K562 (cell line): ENCODE results near the gene GP1BA. TPM values are rescaled to one million over a fixed set of nuclear protein-coding genes. Genes with fewer than 3 reads are reported as not detected.
A peak's percentile ranks its signal among the peaks of the same experiment; 100 is the strongest.

Experiments
- BHLHE40 ChIP-seq: IDR thresholded peaks from 2 replicates; pipeline ENCODE4 v1.6.1; 2011; ENCODE audit warnings: low read length, improper control_type of control experiment
- CHD4 ChIP-seq: fragments of 200-600 bp; sonication (generic); IDR thresholded peaks from 3 replicates; pipeline ENCODE4 v1.6.1; 2012; ENCODE audit warnings: low read depth, mild to moderate bottlenecking, mixed read lengths, low read length, inconsistent platforms; ENCODE audit not compliant: insufficient read depth, insufficient replicate concordance, poor library complexity, severe bottlenecking
- FUS ChIP-seq: fragments of 200-400 bp; formaldehyde crosslinking; optimal IDR thresholded peaks from 2 replicates; pipeline ENCODE3; 2017; ENCODE audit warnings: low read depth, low read length
- GTF2A2 ChIP-seq: IDR thresholded peaks from 2 replicates; pipeline ENCODE4 v1.6.1; 2016; ENCODE audit warnings: mild to moderate bottlenecking, missing genetic modification characterization, missing compliant biosample characterization
- NEUROD1 ChIP-seq: fragments of 150-350 bp; IDR thresholded peaks from 2 replicates; pipeline ENCODE4 v1.6.1; 2014; ENCODE audit warnings: borderline replicate concordance, low read length, low read depth; ENCODE audit not compliant: partially characterized antibody
- NONO ChIP-seq, 2 experiments: fragments of 200-400 bp in 1 of 2; fragments of 450-650 bp in 1 of 2; formaldehyde crosslinking in 1 of 2; IDR thresholded peaks; 2 replicates each; pipeline ENCODE4 v1.6.1; 2017; ENCODE audit warnings: low read depth in 2 of 2, mild to moderate bottlenecking in 2 of 2, moderate library complexity in 2 of 2, low read length in 1 of 2
- REST ChIP-seq, 2 experiments: fragments of 450-650 bp; formaldehyde crosslinking in 1 of 2; IDR thresholded peaks; 2 replicates each; pipeline versions ENCODE4 v1.4.0 to v1.6.1; 2014 to 2020; ENCODE audit warnings: mild to moderate bottlenecking in 2 of 2, borderline replicate concordance in 1 of 2, low read depth in 1 of 2
- SAP30 ChIP-seq: fragments of 200-600 bp; sonication (generic); IDR thresholded peaks from 2 replicates; pipeline ENCODE4 v1.6.1; 2012; ENCODE audit warnings: borderline replicate concordance, low read depth, mild to moderate bottlenecking, moderate library complexity, low read length, control low read depth, inconsistent platforms; ENCODE audit not compliant: insufficient read depth, poor library complexity, severe bottlenecking
- TCF15 ChIP-seq: fragments of 250-450 bp; sonication (Bioruptor Pico); IDR thresholded peaks from 2 replicates; pipeline ENCODE4 v1.8.0; 2022; ENCODE audit warnings: moderate library complexity, mild to moderate bottlenecking, inconsistent platforms
- ZFX ChIP-seq: sonication (generic); formaldehyde crosslinking; IDR thresholded peaks from 2 replicates; pipeline ENCODE4 v1.8.0; 2022; ENCODE audit warnings: mild to moderate bottlenecking, missing genetic modification reagents, moderate library complexity
- ZNF140 ChIP-seq: fragments of 250-450 bp; sonication (Bioruptor Pico); IDR thresholded peaks from 2 replicates; pipeline ENCODE4 v1.8.0; 2021; ENCODE audit warnings: moderate library complexity, mild to moderate bottlenecking, inconsistent platforms
- polyA plus RNA-seq, 8 experiments: library from polyadenylated mRNA; depleted of rRNA in 4 of 8; stranded (reverse) in 5 of 8; unstranded in 3 of 8; fragments of >200 nt; fragmentation: Nextera tagmentation in 2 of 8; fragmentation: Illumina TruSeq in 1 of 8; extraction: Ambion mirVana in 2 of 8; extraction: Trizol in 1 of 8; gene quantifications; 2 replicates each; pipeline versions ENCODE4 v1.2.1 to v1.2.3, GENCODE V29; 2011 to 2014; ENCODE audit warnings: inconsistent platforms in 1 of 8, missing spikeins in 1 of 8
- total RNA-seq, 7 experiments: library from RNA; depleted of rRNA in 6 of 7; stranded (reverse); fragments of >200 nt in 6 of 7; fragmentation: Illumina TruSeq in 2 of 7; extraction: Trizol in 2 of 7; gene quantifications; 2 replicates each; pipeline versions ENCODE4 v1.2.1 to v1.2.3, GENCODE V29; 2011 to 2021; ENCODE audit warnings: low replicate concordance in 1 of 7
- TF ChIP-seq, protein P1 (sequence below): fragments of 450-650 bp; formaldehyde crosslinking; IDR thresholded peaks from 2 replicates; pipeline ENCODE4 v1.4.0; 2020; ENCODE audit warnings: mild to moderate bottlenecking
- TF ChIP-seq, protein P2 (sequence below): fragments of 450-650 bp; IDR thresholded peaks from 2 replicates; pipeline ENCODE4 v1.7.1; 2018; ENCODE audit warnings: mild to moderate bottlenecking, low read depth; ENCODE audit not compliant: partially characterized antibody

The GP1BA gene
- total and polyA plus RNA-seq, 9 of the 15 experiments (the other 6 are each of a cell fraction or from before 2014, with no cell fraction given) = 0.01 TPM; not detected in 8

DNA sequence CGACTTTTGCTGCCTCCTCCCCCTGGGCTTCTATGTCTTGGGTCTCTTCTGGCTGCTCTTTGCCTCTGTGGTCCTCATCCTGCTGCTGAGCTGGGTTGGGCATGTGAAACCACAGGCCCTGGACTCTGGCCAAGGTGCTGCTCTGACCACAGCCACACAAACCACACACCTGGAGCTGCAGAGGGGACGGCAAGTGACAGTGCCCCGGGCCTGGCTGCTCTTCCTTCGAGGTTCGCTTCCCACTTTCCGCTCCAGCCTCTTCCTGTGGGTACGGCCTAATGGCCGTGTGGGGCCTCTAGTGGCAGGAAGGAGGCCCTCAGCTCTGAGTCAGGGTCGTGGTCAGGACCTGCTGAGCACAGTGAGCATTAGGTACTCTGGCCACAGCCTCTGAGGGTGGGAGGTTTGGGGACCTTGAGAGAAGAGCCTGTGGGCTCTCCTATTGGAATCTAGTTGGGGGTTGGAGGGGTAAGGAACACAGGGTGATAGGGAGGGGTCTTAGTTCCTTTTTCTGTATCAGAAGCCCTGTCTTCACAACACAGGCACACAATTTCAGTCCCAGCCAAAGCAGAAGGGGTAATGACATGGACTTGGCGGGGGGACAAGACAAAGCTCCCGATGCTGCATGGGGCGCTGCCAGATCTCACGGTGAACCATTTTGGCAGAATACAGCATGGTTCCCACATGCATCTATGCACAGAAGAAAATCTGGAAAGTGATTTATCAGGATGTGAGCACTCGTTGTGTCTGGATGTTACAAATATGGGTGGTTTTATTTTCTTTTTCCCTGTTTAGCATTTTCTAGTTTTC lies 2.3 kb downstream of the GP1BA start (continued):
- TF ChIP-seq, protein P1, sequence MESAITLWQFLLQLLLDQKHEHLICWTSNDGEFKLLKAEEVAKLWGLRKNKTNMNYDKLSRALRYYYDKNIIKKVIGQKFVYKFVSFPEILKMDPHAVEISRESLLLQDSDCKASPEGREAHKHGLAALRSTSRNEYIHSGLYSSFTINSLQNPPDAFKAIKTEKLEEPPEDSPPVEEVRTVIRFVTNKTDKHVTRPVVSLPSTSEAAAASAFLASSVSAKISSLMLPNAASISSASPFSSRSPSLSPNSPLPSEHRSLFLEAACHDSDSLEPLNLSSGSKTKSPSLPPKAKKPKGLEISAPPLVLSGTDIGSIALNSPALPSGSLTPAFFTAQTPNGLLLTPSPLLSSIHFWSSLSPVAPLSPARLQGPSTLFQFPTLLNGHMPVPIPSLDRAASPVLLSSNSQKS = no peak
- no peak for TF ChIP-seq FUS
- TF ChIP-seq ZNF140 (CRISPR knock-in tag) = no peak
- TF ChIP-seq NEUROD1 = no peak
- TF ChIP-seq CHD4 = no peak
- TF ChIP-seq GTF2A2 (tag) = no peak
- TF ChIP-seq SAP30 = no peak
- TF ChIP-seq, protein P2, sequence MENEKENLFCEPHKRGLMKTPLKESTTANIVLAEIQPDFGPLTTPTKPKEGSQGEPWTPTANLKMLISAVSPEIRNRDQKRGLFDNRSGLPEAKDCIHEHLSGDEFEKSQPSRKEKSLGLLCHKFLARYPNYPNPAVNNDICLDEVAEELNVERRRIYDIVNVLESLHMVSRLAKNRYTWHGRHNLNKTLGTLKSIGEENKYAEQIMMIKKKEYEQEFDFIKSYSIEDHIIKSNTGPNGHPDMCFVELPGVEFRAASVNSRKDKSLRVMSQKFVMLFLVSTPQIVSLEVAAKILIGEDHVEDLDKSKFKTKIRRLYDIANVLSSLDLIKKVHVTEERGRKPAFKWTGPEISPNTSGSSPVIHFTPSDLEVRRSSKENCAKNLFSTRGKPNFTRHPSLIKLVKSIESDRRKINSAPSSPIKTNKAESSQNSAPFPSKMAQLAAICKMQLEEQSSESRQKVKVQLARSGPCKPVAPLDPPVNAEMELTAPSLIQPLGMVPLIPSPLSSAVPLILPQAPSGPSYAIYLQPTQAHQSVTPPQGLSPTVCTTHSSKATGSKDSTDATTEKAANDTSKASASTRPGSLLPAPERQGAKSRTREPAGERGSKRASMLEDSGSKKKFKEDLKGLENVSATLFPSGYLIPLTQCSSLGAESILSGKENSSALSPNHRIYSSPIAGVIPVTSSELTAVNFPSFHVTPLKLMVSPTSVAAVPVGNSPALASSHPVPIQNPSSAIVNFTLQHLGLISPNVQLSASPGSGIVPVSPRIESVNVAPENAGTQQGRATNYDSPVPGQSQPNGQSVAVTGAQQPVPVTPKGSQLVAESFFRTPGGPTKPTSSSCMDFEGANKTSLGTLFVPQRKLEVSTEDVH = no peak
- TF ChIP-seq NONO (IDR thresholded peaks at IDR 0.05; ENCODE audit: low read depth in 2 of 2, low read length in 1 of 2) = no peak
- TF ChIP-seq REST (IDR thresholded peaks at IDR 0.05; ENCODE audit: borderline replicate concordance) = peak; percentile 26; the same call in 1 of the 2 replicates
- TF ChIP-seq REST (CRISPR knock-in tag; IDR thresholded peaks at IDR 0.05; ENCODE audit: low read depth) = no peak
- no peak for TF ChIP-seq BHLHE40
- TF ChIP-seq ZFX = 0 out of 2 replicates have a peak, but pooled peaks have one; percentile 24
- no peak for TF ChIP-seq TCF15
